HL-60/S4 (cell line): ENCODE results near the gene C15orf62.

Experiments
- in situ Hi-C: fragments of 300-500 bp; cut with MboI; formaldehyde crosslinking; loops from 2 replicates; pipeline ENCODE4 v1.14.3; 2022; ENCODE audit warnings: low sequenced_read_pairs

The C15orf62 gene

GRCh38 chr15:40808861-40809450 lies 39.2 kb downstream of the C15orf62 start:
- in situ Hi-C loops, result no loop called here

- in situ Hi-C loops, result no loop called here
These were observed 43.1 kb downstream of the C15orf62 start for GRCh38 chr15:40812721-40813425.

- in situ Hi-C loops, result no loop called here
These were observed 45.4 kb downstream of the C15orf62 start for GRCh38 chr15:40815042-40815698.

- in situ Hi-C loops, result no loop called here
These were observed 49.3 kb downstream of the C15orf62 start for GRCh38 chr15:40819048-40819447.

- in situ Hi-C loops, result no loop called here
These were observed 51.4 kb downstream of the C15orf62 start for GRCh38 chr15:40821195-40821594.
